Measurements from ENCODE around the gene TBCEL.

DNA sequence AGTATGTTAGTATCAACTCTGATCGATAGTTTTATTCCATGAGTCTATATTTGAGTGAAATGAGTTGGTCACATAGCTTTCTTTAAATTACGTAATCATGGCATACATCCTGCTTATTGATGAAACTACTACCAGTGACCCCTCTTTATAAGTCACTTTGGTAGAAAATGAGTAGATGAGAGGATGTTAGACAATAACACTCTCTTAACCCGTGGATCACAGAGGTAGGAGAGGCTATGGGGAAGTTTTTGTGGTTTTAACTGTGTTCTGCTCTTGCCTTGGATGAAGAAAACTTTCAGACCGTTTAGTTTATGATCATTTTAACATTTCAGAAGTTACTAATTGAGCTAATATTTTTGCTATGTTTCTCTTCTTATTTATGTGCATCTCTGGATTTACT, 34.0 kb downstream of the TBCEL start:
- TF ChIP-seq, protein P1, sequence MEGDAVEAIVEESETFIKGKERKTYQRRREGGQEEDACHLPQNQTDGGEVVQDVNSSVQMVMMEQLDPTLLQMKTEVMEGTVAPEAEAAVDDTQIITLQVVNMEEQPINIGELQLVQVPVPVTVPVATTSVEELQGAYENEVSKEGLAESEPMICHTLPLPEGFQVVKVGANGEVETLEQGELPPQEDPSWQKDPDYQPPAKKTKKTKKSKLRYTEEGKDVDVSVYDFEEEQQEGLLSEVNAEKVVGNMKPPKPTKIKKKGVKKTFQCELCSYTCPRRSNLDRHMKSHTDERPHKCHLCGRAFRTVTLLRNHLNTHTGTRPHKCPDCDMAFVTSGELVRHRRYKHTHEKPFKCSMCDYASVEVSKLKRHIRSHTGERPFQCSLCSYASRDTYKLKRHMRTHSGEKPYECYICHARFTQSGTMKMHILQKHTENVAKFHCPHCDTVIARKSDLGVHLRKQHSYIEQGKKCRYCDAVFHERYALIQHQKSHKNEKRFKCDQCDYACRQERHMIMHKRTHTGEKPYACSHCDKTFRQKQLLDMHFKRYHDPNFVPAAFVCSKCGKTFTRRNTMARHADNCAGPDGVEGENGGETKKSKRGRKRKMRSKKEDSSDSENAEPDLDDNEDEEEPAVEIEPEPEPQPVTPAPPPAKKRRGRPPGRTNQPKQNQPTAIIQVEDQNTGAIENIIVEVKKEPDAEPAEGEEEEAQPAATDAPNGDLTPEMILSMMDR (IDR thresholded peaks at IDR 0.05), result no peak
- no peak for TF ChIP-seq POLR2A (IDR thresholded peaks at IDR 0.05)
